Testis (tissue), 2 donors: ENCODE data around the gene VWA1.

Source experiments
- CTCF ChIP-seq, 3 experiments: fragments of 450-650 bp in 2 of 3; fragments of 200-600 bp in 1 of 3; sonication (generic) in 1 of 3; IDR thresholded peaks; one replicate each; pipeline ENCODE4 v1.5.1; 2016 to 2019; ENCODE audit warnings: antibody characterized with exemption in 3 of 3, mild to moderate bottlenecking in 2 of 3, moderate library complexity in 1 of 3
- POLR2A ChIP-seq: fragments of 450-650 bp; IDR thresholded peaks from one replicate; pipeline ENCODE4 v1.6.1; 2017; ENCODE audit warnings: antibody characterized with exemption, mild to moderate bottlenecking, moderate library complexity

DNA sequence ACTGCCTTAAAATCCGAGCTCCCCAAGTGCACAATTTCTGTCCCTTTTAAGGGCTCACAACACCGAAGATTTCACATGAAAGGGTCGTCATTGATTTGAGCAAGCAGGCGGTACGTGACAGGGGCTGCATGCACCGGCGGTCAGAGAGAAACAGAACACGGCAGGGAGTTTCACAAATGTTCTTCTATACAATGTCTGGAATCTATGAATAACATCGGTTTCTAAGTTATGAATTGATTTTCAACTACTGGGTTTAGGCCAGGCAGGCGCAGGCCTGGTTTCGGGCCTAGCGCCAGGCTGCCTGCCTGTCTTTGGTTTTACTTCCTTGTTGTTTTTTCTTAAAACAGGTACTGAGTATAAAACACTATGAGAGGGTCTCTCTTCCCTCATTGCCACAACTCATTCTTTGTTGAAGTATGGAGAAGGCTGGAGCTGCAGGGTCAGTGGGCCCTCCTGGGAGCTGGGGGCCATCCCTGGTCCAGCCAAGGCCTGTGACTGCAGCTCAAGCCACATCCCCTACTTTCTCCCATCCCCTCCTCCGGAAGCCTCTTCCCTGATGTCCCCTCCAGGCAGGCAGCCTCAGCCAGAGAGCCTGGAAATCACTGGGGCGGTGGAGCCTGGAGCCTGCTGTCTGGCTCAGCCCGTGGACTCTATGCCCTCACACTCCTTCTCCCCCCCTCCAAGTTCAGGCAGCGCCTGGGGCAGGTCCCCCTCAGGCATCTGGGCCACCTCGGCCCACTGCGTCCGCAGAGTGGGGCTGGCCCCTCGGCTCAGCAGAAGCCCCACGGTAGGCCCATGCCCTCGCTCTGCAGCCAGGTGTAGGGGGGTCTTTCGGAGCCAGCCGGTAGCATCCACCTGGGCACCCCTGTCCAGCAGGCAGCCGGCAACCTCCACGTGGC lies 16.8 kb upstream of the VWA1 start:
- TF ChIP-seq CTCF (IDR thresholded peaks at IDR 0.05) (no peak), POLR2A (no peak)
